ENCODE results near the gene PRKCB. TPM values are rescaled to one million over a fixed set of nuclear protein-coding genes. Genes with fewer than 3 reads are reported as not detected.

Gene PRKCB
- polyA plus RNA-seq, 3 donors, result 57.4 to 87.4 (median 75.5) TPM

DNA sequence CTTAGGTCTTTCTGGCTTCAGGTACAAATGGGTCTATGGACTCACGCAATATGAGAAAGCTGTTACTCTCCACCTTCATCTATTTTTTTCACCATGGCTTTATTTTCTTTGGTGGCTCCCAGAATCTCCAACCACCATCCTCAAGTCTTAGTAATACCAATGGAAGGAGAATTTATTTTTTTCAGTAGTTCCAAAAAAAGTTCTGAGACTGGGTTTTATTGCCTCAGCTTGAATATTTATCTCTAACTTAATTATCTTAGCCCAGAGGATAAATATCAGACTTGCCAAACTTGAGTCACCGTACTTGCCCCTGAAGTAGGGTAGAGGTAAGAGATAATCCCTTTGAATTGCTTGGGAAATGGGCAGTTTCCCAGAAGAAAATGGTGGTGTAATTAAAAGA lies 397.2 kb downstream of the PRKCB start:
- no peaks in the 10 kb centered on the region for H3K36me3 ChIP-seq (replicated peaks in 1 of 2; ENCODE audit: control insufficient read depth in 1 of 2, insufficient read depth in 2 of 2, low read length in 2 of 2)
- intact Hi-C loops (cut with micrococcal nuclease), result no loop called here
- Mint-ChIP-seq H3K27me3 (ENCODE audit: low read depth in 3 of 3) (peaks cover 3 to 4% (median 3%) of the 10 kb centered on the region in 3 donors), H3K36me3 (no peaks in the 10 kb centered on the region), H3K4me3 (no peak overlapping the region), H3K27ac (no peak overlapping the region), H3K4me1 (no peaks in the 10 kb centered on the region), H3K9me3 (peaks cover 2 to 23% (median 10%) of the 10 kb centered on the region in 7 donors)
- no peak for DNase-seq
- no peak overlapping the region for H3K4me2 ChIP-seq (replicated peaks; ENCODE audit: extremely low read depth, low read length, poor library complexity, severe bottlenecking)
- no CpG with 5 or more reads among the region's 2 CpGs for WGBS (ENCODE audit: insufficient coverage)
- no peaks in the 10 kb centered on the region for H4K20me1 ChIP-seq (ENCODE audit: insufficient read depth, low read length)
- no peak overlapping the region for H3K9ac ChIP-seq (ENCODE audit: insufficient read depth, low read length, poor library complexity, severe bottlenecking)
- H3K79me2 ChIP-seq (ENCODE audit: insufficient read depth, low read length), result no peaks in the 10 kb centered on the region
- H3K4me3 ChIP-seq (replicated peaks in 1 of 3; ENCODE audit: low read depth in 2 of 3, low read length in 3 of 3), result no peak overlapping the region
- no peak overlapping the region for H3K27ac ChIP-seq (ENCODE audit: low read depth in 1 of 2, low read length in 2 of 2)
- TF ChIP-seq CTCF (IDR thresholded peaks at IDR 0.05), result no peak
- H3K27me3 ChIP-seq (ENCODE audit: control insufficient read depth in 2 of 2, insufficient read depth in 2 of 2, low read length in 2 of 2), result peaks cover 0 to 4% of the 10 kb centered on the region in 2 donors
- no peaks in the 10 kb centered on the region for H3K4me1 ChIP-seq (ENCODE audit: control insufficient read depth in 1 of 2, insufficient read depth in 2 of 2, low read length in 2 of 2)
- H2AFZ ChIP-seq (ENCODE audit: insufficient read depth, low read depth, low read length, poor library complexity, severe bottlenecking), result no peak overlapping the region
- H3K9me3 ChIP-seq (replicated peaks in 1 of 2; ENCODE audit: control insufficient read depth in 1 of 2, insufficient read depth in 1 of 2, low read length in 2 of 2), result peaks cover 6 to 11% of the 10 kb centered on the region in 2 donors

- Histone ChIP-seq H3K4me2 (replicated peaks; ENCODE audit: extremely low read depth, low read length, poor library complexity, severe bottlenecking) (no peak overlapping the region), H3K79me2 (ENCODE audit: insufficient read depth, low read length) (no peaks in the 10 kb centered on the region), H3K4me1 (ENCODE audit: control insufficient read depth in 1 of 2, insufficient read depth in 2 of 2, low read length in 2 of 2) (no peaks in the 10 kb centered on the region), H3K9ac (ENCODE audit: insufficient read depth, low read length, poor library complexity, severe bottlenecking) (no peak overlapping the region), H4K20me1 (ENCODE audit: insufficient read depth, low read length) (no peaks in the 10 kb centered on the region), H3K4me3 (replicated peaks in 1 of 3; ENCODE audit: low read depth in 2 of 3, low read length in 3 of 3) (no peak overlapping the region), H3K27me3 (ENCODE audit: control insufficient read depth in 2 of 2, insufficient read depth in 2 of 2, low read length in 2 of 2) (peaks cover 0 to under 1% of the 10 kb centered on the region in 2 donors), H3K9me3 (replicated peaks in 1 of 2; ENCODE audit: control insufficient read depth in 1 of 2, insufficient read depth in 1 of 2, low read length in 2 of 2) (peaks cover 10 to 17% of the 10 kb centered on the region in 2 donors), H3K36me3 (replicated peaks in 1 of 2; ENCODE audit: control insufficient read depth in 1 of 2, insufficient read depth in 2 of 2, low read length in 2 of 2) (no peaks in the 10 kb centered on the region), H3K27ac (ENCODE audit: low read depth in 1 of 2, low read length in 2 of 2) (no peak overlapping the region), H2AFZ (ENCODE audit: insufficient read depth, low read depth, low read length, poor library complexity, severe bottlenecking) (no peak overlapping the region)
- 93% methylated on average over 3 of the region's 5 CpGs for WGBS (ENCODE audit: insufficient coverage)
- Mint-ChIP-seq H3K4me3 (no peak overlapping the region), H3K4me1 (no peaks in the 10 kb centered on the region), H3K27ac (no peak overlapping the region), H3K36me3 (no peaks in the 10 kb centered on the region), H3K9me3 (peaks cover 6 to 32% (median 20%) of the 10 kb centered on the region in 7 donors), H3K27me3 (ENCODE audit: low read depth in 3 of 3) (peaks cover under 1 to 4% (median 4%) of the 10 kb centered on the region in 3 donors)
- DNase-seq, result no peak
- intact Hi-C loops (cut with micrococcal nuclease), result no loop called here
- TF ChIP-seq CTCF (IDR thresholded peaks at IDR 0.05), result no peak
These were observed 399.0 kb downstream of the PRKCB start for GRCh38 chr16:24234737-24235136.

Data from CD14-positive monocyte (primary cell).